Astrocyte (in vitro differentiated cells and primary cell): ENCODE data around the gene TRANK1.

Source experiments
- CTCF ChIP-seq: IDR thresholded peaks from 2 replicates; pipeline ENCODE4 v1.5.1; 2011; ENCODE audit warnings: low read depth, mild to moderate bottlenecking, inconsistent platforms, low read length, moderate library complexity; ENCODE audit not compliant: insufficient read depth
- EZH2 ChIP-seq: IDR thresholded peaks from 2 replicates; pipeline ENCODE4 v1.6.1; 2012; ENCODE audit warnings: mild to moderate bottlenecking, low read length, inconsistent platforms; ENCODE audit not compliant: insufficient read depth

DNA sequence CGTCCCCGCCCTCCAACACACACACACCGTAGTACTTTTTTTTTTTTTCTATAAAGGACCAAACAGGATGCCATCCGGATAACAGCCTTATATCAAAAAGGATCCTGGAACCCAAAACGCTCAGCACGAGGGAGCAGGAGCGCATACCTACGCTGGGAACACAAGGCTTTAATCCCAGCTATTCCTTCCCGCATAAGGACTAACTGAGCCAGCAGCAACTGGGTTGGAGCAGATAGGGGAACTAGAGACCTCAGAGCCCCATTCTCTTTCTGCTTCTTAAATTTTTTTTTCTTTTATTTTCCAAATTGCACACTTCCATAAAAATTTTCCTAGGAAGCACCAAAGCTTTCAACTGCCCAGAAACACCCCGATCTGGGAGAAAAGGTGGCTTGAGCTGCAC, 1.3 kb downstream of the TRANK1 start:
- no peak for TF ChIP-seq CTCF
- TF ChIP-seq EZH2: no peak
